Stimulated activated CD8-positive, alpha-beta memory T cell treated with anti-CD3 and anti-CD28 coated beads, Interleukin-4, amount 100 ng/mL, for 24 hours (primary cell): ENCODE results near the gene ZSCAN1.

Experiments
- DNase-seq: peaks from one replicate; pipeline ENCODE4 v3.0.0-alpha.2; 2020; ENCODE audit warnings: low read depth

The ZSCAN1 gene

GRCh38 chr19:58040751-58041525 lies 7.1 kb downstream of the ZSCAN1 start:
- DNase-seq, result no peak

- DNase-seq, result no peak
These were observed 8.9 kb downstream of the ZSCAN1 start for GRCh38 chr19:58042495-58043340.

- DNase-seq, result no peak
These were observed 10.6 kb downstream of the ZSCAN1 start for GRCh38 chr19:58044391-58044790.

- DNase-seq, result no peak
These were observed 11.1 kb downstream of the ZSCAN1 start for GRCh38 chr19:58044886-58045285.

- DNase-seq, result no peak
These were observed 11.7 kb downstream of the ZSCAN1 start for GRCh38 chr19:58045411-58046050.

GRCh38 chr19:58046856-58047255 lies 13.0 kb downstream of the ZSCAN1 start:
- no peak for DNase-seq

GRCh38 chr19:58047672-58048071 lies 13.8 kb downstream of the ZSCAN1 start:
- no peak for DNase-seq

- no peak for DNase-seq
These were observed 18.4 kb downstream of the ZSCAN1 start for GRCh38 chr19:58052256-58052655.

GRCh38 chr19:58053480-58054156 lies 19.8 kb downstream of the ZSCAN1 start:
- no peak for DNase-seq

- no peak for DNase-seq
These were observed 21.4 kb downstream of the ZSCAN1 start for GRCh38 chr19:58054901-58055874.

GRCh38 chr19:58056261-58056660 lies 22.4 kb downstream of the ZSCAN1 start:
- no peak for DNase-seq

GRCh38 chr19:58056861-58057260 lies 23.0 kb downstream of the ZSCAN1 start:
- DNase-seq, result no peak

GRCh38 chr19:58058467-58058866 lies 24.6 kb downstream of the ZSCAN1 start:
- DNase-seq, result no peak

- peak; percentile 56 for DNase-seq
These were observed 25.3 kb downstream of the ZSCAN1 start, which contains the start of gene ZNF135 for GRCh38 chr19:58059003-58059670. TSS of gene ZNF135 (plus strand) at chr19:58059282. CDS start at chr19:58060003, 721 bp downstream.

- no peak for DNase-seq
These were observed 25.9 kb downstream of the ZSCAN1 start for GRCh38 chr19:58059671-58060078.

GRCh38 chr19:58060231-58060630 lies 26.4 kb downstream of the ZSCAN1 start:
- DNase-seq, result no peak

- DNase-seq, result no peak
These were observed 29.9 kb downstream of the ZSCAN1 start for GRCh38 chr19:58063712-58064111.

GRCh38 chr19:58067240-58067912 lies 33.6 kb downstream of the ZSCAN1 start:
- DNase-seq, result no peak

- DNase-seq, result no peak
These were observed 46.0 kb downstream of the ZSCAN1 start for GRCh38 chr19:58079792-58080191.

GRCh38 chr19:58083021-58083420 lies 49.2 kb downstream of the ZSCAN1 start:
- no peak for DNase-seq
